Kidney epithelial cell (primary cell): ENCODE measurements around the gene CHST11. TPM values are rescaled to one million over a fixed set of nuclear protein-coding genes. Genes with fewer than 3 reads are reported as not detected.

Experiments
- DNase-seq: peaks from one replicate; pipeline ENCODE4 v3.0.0-alpha.2; 2010; ENCODE audit warnings: low read depth
- H3K27me3 ChIP-seq: 2 replicates; pipeline ENCODE4 v1.6.0; 2011; ENCODE audit warnings: low read length; ENCODE audit not compliant: control insufficient read depth, insufficient read depth
- H3K36me3 ChIP-seq: 2 replicates; pipeline ENCODE4 v1.5.1; 2011; ENCODE audit warnings: low read length; ENCODE audit not compliant: control insufficient read depth, insufficient read depth
- H3K4me3 ChIP-seq: 2 replicates; pipeline ENCODE4 v1.5.1; 2011; ENCODE audit warnings: low read depth, mild to moderate bottlenecking, control low read depth, low read length
- total RNA-seq: library from RNA; depleted of rRNA; stranded (reverse); fragments of >200 nt; gene quantifications from 2 replicates; pipeline ENCODE4 v1.2.3, GENCODE V29; 2015
- TF ChIP-seq, protein P1 (sequence below): IDR thresholded peaks from 2 replicates; pipeline ENCODE4 v1.5.1; 2011; ENCODE audit warnings: mild to moderate bottlenecking, moderate library complexity, low read length, control low read depth, inconsistent platforms; ENCODE audit not compliant: insufficient read depth, poor library complexity, severe bottlenecking

CHST11 gene
- total RNA-seq, 1 donor from 2014 or later = 32.6 TPM

- TF ChIP-seq, protein P1, sequence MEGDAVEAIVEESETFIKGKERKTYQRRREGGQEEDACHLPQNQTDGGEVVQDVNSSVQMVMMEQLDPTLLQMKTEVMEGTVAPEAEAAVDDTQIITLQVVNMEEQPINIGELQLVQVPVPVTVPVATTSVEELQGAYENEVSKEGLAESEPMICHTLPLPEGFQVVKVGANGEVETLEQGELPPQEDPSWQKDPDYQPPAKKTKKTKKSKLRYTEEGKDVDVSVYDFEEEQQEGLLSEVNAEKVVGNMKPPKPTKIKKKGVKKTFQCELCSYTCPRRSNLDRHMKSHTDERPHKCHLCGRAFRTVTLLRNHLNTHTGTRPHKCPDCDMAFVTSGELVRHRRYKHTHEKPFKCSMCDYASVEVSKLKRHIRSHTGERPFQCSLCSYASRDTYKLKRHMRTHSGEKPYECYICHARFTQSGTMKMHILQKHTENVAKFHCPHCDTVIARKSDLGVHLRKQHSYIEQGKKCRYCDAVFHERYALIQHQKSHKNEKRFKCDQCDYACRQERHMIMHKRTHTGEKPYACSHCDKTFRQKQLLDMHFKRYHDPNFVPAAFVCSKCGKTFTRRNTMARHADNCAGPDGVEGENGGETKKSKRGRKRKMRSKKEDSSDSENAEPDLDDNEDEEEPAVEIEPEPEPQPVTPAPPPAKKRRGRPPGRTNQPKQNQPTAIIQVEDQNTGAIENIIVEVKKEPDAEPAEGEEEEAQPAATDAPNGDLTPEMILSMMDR = no peak
These were observed 266.1 kb downstream of the CHST11 start for GRCh38 chr12:104722601-104723534.

DNA sequence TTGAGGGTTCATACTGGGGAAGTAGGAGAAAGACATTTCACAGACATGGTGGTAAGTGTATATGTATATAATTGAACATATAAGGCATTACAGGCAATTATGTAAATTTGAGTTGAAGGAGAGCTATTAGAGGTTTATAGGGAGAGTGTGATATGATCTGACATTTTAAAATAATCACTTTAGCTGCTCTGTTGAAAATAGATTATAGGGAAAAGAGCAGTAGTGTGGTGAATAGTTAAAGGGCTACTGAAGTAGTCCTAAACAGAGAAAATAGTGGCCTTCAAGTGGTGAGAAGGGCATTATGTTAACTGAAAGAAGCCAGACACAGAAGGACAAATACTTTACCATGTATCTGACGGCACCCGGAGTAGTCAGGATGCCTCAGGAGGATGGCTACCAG is 267.1 kb downstream of the CHST11 start:
- no peak for DNase-seq
- Histone ChIP-seq H3K36me3 (no peaks in the 10 kb centered on the region), H3K27me3 (no peaks in the 10 kb centered on the region), H3K4me3 (no peak overlapping the region)
- TF ChIP-seq, protein P1 = no peak

More at GRCh38 chr12:104722601-104723534, 266.1 kb downstream of the CHST11 start:
- H3K27me3 ChIP-seq = no peaks in the 10 kb centered on the region
- no peak for DNase-seq
- no peaks in the 10 kb centered on the region for H3K36me3 ChIP-seq
- H3K4me3 ChIP-seq = no peak overlapping the region

- TF ChIP-seq, protein P1 = no peak
These were observed 268.3 kb downstream of the CHST11 start for GRCh38 chr12:104724992-104725585.

DNA sequence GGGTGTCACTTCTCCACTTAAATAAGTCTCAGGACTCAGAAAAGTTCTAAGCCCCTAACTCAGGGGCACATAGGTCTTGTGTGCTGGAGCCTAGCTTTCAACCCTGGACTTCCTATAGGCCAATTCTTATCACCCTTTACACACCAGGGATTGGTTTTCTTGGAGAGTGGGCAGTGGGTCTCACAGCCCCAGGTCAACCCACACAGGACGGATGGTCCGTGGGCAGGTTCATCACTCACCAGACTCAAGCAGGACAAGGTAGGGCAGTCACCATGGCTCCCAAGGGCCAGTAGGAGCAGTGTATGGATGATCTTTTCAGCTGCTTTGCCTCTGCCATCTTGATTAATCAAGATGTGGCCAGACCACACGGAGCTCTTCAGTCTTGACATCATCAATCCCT is 268.9 kb downstream of the CHST11 start:
- H3K4me3 ChIP-seq = no peak overlapping the region
- no peak for DNase-seq
- no peaks in the 10 kb centered on the region for H3K27me3 ChIP-seq
- TF ChIP-seq, protein P1 = no peak
- H3K36me3 ChIP-seq = no peaks in the 10 kb centered on the region

More at GRCh38 chr12:104724992-104725585, 268.3 kb downstream of the CHST11 start:
- Histone ChIP-seq H3K36me3 (no peaks in the 10 kb centered on the region), H3K4me3 (no peak overlapping the region), H3K27me3 (no peaks in the 10 kb centered on the region)
- DNase-seq = no peak

GRCh38 chr12:104727726-104728465 is 271.1 kb downstream of the CHST11 start:
- TF ChIP-seq, protein P1 = no peak
- H3K36me3 ChIP-seq = no peaks in the 10 kb centered on the region
- H3K4me3 ChIP-seq = no peak overlapping the region
- no peaks in the 10 kb centered on the region for H3K27me3 ChIP-seq
- DNase-seq = no peak
